ENCODE measurements around the gene TAS2R1.
"Not testable (repeated sequence)": the region's sequence is repeated elsewhere in the genome, so short reads cannot be mapped to it uniquely, and the experiment has no call there.

The TAS2R1 gene

DNA sequence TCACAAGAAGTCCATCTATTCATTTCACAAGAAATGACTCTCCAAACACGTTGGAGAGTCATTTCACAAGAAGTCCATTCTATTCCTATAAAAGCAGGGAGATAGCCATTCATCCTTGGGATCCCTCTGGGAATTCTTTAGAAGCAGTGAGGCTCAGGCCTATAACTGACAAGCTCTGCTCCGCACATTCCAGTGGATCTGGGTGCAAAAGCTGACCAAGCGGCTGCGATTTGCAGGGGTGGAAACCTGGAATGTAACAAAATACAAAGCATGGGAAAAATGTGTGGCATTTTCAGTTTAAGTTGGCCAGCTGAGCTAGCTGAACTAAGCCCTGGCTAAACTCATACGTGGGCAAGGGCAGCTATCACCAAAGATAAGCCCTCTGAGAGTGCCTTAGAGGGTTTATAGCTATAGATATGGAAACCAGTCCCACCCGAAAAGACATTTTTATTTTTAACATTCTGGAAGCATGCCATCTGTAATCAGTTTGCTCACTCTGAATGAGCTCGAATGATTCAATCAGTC, 8.7 kb downstream of the TAS2R1 start:
- no peak for FAIRE-seq

DNA sequence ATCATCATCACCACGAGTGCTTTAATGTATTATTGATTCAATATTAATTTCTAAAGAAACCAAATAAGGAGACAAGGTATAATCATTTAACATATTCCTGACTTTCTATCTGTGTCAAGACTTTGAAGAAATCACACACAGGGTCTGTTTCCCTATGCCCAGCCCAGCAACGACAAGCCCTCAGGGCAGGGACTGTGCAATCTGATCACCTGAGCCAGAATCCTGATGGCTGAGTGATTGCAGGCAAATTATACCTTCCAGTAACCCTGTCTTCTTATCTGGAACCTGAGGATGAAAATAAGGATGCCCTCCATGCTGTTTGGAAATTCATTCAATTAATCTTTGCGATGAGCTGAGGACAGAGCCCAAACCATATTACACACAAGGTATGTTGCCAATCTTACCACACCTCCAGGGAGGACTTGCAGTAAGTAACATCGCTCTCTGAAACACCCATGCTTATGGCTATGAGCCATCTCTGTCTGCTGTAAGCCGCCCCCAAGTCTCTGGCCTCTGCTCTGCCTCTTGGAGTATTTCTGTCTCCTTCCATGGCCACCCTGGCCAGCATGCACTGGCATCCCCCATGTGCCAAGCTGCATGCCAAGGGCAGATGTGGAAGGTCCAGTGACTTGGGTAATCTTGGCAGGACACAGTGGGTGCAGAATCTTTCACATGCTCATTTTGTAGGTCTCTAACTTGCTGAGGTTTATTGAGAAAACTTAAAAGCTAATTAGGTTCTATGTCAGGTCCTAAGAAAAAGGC, 10.6 kb downstream of the TAS2R1 start:
- no peak for FAIRE-seq

GRCh38 chr5:9617739-9618504, 12.2 kb downstream of the TAS2R1 start:
- no peak for FAIRE-seq

DNA sequence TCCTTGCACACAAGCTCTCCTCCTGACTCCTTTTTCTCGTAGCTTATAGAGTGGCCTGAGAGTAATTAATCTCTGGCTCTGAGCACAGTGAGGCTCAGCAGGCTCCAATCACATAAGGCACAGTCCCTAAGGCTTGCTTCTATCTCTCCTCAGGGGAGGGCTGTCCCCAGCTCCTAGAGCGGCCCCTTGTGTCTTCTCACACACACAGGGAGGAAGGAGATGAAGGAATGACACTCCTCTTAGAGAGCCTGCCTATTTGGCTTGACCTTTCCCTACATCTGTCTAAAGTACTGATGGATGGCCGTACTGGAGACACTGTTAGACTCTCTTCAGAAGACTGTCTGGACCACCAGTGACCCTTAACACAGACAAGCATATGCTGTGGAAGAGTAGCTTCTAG, 12.9 kb downstream of the TAS2R1 start:
- FAIRE-seq, result no peak

GRCh38 chr5:9615331-9615730, 14.8 kb downstream of the TAS2R1 start:
- no peak for FAIRE-seq

GRCh38 chr5:9613360-9613759, 16.8 kb downstream of the TAS2R1 start:
- FAIRE-seq, result no peak

DNA sequence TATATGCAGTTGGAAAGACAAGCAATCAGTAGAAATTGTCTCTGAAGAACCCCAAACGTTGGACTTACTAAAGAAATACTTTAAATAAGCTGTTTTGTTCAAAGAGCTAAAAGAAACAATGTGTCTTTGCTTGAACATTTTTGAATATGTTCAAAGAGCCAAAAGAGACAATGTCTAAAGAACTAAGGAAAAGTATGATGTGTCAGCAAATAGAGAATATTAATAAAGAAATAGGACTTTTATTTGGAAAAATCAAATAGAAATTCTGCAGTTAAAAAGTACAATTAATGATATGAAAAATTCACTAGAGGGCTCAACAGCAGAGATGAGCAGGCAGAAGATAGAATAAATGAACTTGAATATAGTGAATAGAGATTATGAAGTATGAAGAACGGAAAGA, 19.2 kb downstream of the TAS2R1 start:
- no peak for FAIRE-seq

DNA sequence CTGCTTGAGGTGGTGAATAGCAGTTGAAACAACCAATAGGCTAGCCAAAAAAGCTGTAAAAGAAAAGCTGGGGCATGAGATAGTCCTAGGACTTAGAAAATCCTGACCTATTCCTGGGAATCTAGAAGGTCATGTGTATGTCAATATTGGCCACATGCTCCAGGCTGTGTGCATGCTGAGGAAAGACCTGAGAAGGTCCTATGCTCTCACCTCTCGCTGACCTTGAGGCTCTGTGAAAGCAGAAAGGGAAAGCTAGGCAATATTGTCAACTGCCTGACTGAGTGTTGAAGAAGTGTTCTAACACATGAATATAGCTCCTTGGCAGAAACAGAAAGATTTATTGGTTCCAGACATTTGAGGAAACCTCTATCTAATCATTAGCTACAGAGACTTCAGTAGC, 19.8 kb downstream of the TAS2R1 start:
- FAIRE-seq, result no peak

GRCh38 chr5:9608093-9608492, 22.1 kb downstream of the TAS2R1 start:
- no peak for FAIRE-seq

DNA sequence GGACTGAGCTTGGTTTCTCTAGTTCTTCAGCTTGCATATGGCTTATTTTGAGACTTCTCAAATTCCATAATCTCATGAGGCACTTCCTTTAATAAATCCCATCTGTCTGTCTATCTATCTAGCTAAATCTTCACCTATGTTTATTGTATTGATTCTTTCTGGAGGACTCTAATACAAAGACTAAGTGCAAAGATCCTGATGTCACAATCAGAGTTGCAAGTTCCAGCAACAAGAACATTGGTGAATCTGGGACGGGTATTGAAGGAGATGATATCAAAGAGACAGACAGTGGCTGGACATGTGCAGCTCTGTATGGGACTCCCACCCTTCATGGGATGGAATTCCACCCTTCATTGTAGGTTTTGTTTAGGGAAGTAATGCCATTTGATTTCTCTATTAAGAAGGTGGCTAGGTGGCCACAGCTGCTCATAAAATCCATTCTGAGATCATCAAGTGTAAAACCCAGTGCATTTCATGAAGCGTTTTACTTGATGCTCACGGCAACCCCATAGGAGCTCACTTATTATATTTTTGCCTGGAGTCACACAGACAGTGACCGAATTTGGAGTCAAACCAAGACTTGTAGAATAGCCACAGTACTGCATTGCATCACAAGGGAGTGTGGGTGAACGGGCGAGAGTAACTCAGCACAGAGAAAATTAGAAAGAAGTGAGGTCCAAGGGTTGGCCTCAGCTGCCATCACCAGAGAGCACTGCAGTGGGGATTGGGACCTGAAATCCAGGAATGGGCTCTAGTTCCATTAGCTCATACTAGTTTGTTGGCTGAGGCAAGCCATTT, 24.9 kb downstream of the TAS2R1 start:
- no peak for FAIRE-seq

- FAIRE-seq, result no peak
These were observed 25.7 kb downstream of the TAS2R1 start for GRCh38 chr5:9604416-9604815.

GRCh38 chr5:9601055-9601739, 29.0 kb downstream of the TAS2R1 start:
- no peak for FAIRE-seq

GRCh38 chr5:9599391-9599790, 30.8 kb downstream of the TAS2R1 start:
- no peak for FAIRE-seq

- FAIRE-seq, result not testable (repeated sequence)
These were observed 31.8 kb downstream of the TAS2R1 start for GRCh38 chr5:9598329-9598728.

DNA sequence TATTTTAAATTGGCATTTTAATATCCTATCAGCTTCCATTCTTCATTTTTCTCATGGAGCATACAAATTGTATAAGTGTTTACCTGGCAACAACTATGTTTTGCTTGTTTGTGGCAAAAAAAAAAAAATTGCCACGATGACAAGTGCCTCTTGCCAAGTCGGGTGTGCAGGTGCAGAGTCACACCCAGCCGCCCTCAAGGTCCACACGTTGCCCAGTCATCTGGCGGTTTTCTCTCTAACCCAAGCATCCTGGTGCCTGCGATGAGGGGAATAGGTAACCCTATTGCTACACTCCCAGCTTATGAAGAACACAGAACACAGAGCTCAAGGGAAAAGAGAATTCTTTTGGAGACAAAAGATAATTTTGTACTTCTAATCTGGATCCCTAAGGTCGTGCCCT, 32.8 kb downstream of the TAS2R1 start:
- not testable (repeated sequence) for FAIRE-seq

GRCh38 chr5:9596824-9597223, 33.3 kb downstream of the TAS2R1 start:
- FAIRE-seq, result no peak

DNA sequence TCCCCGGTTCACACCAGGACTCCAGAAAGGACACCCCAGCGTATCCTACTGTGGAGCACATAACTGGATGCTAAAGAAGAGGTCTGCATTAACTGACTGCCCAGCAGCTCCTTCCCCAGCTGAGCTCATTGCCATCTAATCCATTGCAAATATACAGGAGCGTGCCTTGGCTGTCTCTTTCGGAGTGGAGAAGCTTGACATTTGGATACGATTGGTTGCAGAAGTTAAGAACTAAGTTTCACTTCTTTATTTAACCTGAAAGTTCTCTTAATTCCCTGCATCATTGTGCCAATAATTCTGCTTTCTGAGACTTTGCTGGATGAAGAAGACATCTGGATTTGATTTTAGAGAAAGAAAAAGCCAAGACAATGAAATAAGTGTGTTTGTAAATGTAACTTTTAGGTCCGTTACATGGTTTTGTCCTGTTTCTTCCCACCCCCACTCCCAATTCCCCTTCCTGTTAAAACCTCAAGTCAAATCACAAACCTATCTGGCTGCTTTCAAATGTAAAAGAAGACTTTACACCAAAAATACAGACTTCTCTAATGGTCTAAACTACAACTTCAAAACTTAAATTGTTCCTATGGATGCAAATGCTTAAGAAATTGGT, 33.9 kb downstream of the TAS2R1 start:
- no peak for FAIRE-seq

GRCh38 chr5:9594913-9595312, 35.2 kb downstream of the TAS2R1 start:
- no peak for FAIRE-seq

DNA sequence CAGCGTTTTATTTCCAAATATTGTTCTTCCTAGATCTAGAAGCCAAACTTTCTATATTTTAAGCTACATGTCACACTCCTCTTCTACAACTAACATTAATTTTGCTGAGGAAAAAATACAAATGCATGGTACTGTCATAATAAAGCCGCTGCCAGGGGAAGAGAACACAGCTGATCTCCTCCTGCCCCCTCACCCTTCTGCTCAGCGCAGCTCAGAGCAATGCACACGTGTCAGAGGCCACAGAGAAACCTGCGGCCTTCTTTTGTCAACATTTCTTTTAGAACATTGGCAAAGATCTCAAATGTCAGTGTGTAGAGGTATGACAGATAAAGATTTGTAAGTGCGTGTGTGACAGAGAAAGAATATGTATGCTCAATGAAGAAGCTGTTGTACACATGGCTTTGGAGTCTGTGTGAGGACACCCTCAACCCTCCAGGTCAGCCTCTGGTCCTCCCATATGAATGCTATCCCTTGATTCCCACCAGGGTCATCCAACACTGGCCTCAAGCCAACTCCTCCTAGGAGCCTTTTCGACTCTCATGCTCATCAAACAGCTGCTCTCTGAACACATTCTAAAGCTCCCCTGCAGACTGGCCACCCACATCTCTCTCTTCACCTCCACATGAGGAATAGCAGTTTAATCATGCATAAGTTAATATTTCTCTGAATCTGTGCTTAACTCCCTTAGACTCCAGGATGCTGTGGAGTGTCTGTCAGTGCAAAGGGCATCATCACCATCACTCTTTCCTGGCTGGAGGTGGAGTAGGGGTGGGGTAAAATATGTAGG, 40.9 kb downstream of the TAS2R1 start:
- no peak for FAIRE-seq

DNA sequence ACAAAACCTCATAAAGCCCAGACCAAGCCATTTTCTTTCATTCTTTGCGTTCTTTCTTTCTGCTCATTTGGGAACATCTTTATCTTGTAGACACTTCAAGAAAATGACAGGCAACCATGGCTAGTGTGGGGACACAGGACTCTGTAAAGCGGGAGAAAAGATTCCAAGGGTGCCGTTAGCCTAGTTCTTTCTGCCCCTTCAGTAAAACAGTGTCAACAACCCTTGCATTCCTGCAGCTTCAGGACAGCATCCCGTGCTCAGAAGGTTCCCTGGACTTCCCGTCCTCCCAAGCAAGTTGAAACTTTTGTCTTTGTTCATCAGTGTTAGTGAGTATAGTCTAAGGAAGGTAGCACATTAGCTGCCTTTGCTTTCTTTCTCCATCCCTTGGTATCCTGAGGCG, 41.9 kb downstream of the TAS2R1 start:
- no peak for FAIRE-seq

DNA sequence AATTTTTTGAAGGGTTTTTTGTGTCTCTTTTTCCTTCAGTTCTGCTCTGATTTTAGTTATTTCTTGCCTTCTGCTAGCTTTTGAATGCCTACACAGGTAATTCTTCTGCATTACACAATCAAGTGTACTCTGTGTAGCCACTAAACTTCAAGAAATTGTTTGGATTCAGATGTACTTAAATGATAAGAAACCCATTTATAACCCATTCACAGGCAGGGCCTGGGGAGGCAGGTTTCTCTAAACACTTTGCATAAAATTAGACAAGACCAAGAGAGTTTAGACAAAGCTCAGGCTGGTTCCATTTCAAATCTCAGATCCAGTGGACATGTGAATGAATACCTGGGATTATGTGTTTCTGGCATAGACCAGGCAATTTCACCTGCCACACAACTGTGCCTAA, 43.0 kb downstream of the TAS2R1 start:
- FAIRE-seq, result no peak

All from G401.6 (cell line).